Effector memory CD4-positive, alpha-beta T cell (primary cell): Measurements from ENCODE around the gene DRD1.

ENCODE experiments used
- DNase-seq, 3 donors: peaks; one replicate each; pipeline ENCODE4 v3.0.0-alpha.2; 2020
- H3K27ac ChIP-seq: 2 replicates; pipeline ENCODE4 v1.7.0; 2013; ENCODE audit warnings: mild to moderate bottlenecking, low read length, moderate library complexity; ENCODE audit not compliant: insufficient read depth, poor library complexity, severe bottlenecking
- H3K27me3 ChIP-seq: replicated peaks from 2 replicates; pipeline ENCODE4 v1.7.0; 2013; ENCODE audit warnings: mild to moderate bottlenecking, low read length; ENCODE audit not compliant: insufficient read depth, control insufficient read depth, poor library complexity, severe bottlenecking
- H3K36me3 ChIP-seq: 2 replicates; pipeline ENCODE4 v1.7.0; 2013; ENCODE audit warnings: mild to moderate bottlenecking, low read length, moderate library complexity; ENCODE audit not compliant: control insufficient read depth, insufficient read depth
- H3K4me1 ChIP-seq: 2 replicates; pipeline ENCODE4 v1.7.0; 2013; ENCODE audit warnings: low read length, mild to moderate bottlenecking; ENCODE audit not compliant: control insufficient read depth, insufficient read depth, poor library complexity, severe bottlenecking
- H3K4me3 ChIP-seq: 2 replicates; pipeline ENCODE4 v1.7.0; 2013; ENCODE audit warnings: low read length, low read depth, mild to moderate bottlenecking; ENCODE audit not compliant: insufficient read depth, poor library complexity, severe bottlenecking
- H3K9me3 ChIP-seq: 2 replicates; pipeline ENCODE4 v1.7.0; 2013; ENCODE audit warnings: mild to moderate bottlenecking, low read length, moderate library complexity; ENCODE audit not compliant: control insufficient read depth

Gene DRD1

DNA sequence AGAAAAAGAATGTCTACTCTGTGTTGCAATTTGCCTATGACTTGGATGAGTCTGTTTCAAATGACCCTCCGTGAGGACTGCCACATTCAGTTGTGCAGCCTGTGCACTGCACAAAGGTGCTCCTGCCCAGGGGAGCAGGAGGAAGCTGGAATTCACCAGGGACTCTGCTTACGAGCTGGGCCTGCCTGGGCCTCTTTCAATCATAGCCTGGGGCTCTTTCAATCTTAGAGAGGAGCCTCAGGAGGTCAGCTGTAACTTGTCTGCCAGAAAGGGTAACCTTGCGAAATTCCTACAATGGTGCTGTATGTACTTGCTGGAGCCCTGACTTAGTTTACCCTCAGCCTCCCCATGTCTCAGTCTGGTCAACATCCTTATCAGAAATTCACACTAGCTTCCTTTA lies 25.9 kb upstream of the DRD1 start:
- H3K27me3 ChIP-seq = no peaks in the 10 kb centered on the region
- H3K27ac ChIP-seq = no peak overlapping the region

GRCh38 chr5:175468892-175469291 lies 24.9 kb upstream of the DRD1 start:
- Histone ChIP-seq H3K27ac (no peak overlapping the region), H3K36me3 (no peaks in the 10 kb centered on the region)

More for the DNA sequence above, 25.9 kb upstream of the DRD1 start:
- H3K9me3 ChIP-seq = no peaks in the 10 kb centered on the region
- H3K4me3 ChIP-seq = no peak overlapping the region
- H3K4me1 ChIP-seq = peaks cover under 1% of the 10 kb centered on the region
- no peak for DNase-seq
- no peaks in the 10 kb centered on the region for H3K36me3 ChIP-seq

GRCh38 chr5:175467983-175468690 lies 24.2 kb upstream of the DRD1 start:
- no peak overlapping the region for H3K4me3 ChIP-seq
- no peaks in the 10 kb centered on the region for H3K36me3 ChIP-seq
- no peaks in the 10 kb centered on the region for H3K27me3 ChIP-seq
- no peak for DNase-seq
- H3K27ac ChIP-seq = no peak overlapping the region
- peaks cover 6% of the 10 kb centered on the region for H3K4me1 ChIP-seq
- H3K9me3 ChIP-seq = no peaks in the 10 kb centered on the region

More at GRCh38 chr5:175468892-175469291, 24.9 kb upstream of the DRD1 start:
- no peaks in the 10 kb centered on the region for H3K9me3 ChIP-seq
- peaks cover 6% of the 10 kb centered on the region for H3K4me1 ChIP-seq
- no peaks in the 10 kb centered on the region for H3K27me3 ChIP-seq
- DNase-seq = no peak
- no peak overlapping the region for H3K4me3 ChIP-seq

DNA sequence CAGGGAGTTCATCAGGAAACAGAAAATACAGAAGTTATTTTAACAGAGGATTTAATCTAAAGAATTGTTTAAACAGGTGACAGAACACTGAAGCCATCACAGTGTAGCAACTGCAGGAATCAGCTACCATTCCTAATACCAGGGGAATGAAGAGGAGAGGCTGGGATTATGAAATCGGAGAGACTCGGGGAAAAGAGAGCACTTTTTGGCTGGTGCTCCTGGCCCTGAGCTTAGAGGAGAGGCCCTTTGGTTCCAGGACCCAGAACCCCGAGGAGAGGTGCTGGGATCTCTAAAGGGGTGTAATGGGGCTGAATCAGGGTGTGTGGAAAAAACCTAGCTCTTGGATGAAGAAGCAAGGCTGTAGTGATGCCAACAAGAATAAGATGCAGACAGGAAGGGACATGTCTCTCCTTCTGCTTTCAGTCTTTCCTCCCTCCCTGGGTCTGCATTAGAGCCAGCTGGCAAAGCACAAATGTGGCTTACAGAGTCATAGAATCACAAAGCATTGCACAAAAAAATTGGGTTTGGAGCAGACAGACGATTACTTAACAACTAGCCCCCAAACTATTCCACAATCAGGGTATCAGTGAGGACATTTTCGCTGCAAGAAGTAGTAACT lies 22.8 kb upstream of the DRD1 start:
- H3K9me3 ChIP-seq = no peaks in the 10 kb centered on the region
- no peak for DNase-seq
- H3K4me3 ChIP-seq = no peak overlapping the region
- peaks cover 6% of the 10 kb centered on the region for H3K4me1 ChIP-seq
- H3K36me3 ChIP-seq = no peaks in the 10 kb centered on the region
- no peaks in the 10 kb centered on the region for H3K27me3 ChIP-seq
- H3K27ac ChIP-seq = no peak overlapping the region

DNA sequence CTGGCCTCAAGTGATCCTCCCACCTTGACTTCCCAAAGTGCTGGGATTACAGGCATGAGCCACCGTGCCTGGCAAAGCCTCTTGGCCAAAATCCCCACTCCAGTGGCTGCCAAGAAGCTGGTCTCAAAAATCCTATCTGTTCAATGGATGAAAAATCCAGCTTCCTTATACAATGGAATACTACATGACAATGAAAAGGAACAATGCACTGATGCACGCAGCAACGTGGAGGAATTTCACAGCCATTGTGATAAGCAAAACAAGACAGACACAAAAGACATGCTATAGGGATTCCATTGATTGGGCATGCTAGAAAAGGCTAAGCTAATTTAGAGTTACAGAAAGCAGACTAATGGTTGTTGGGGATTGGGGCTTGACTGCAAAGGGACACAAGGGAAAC lies 21.3 kb upstream of the DRD1 start:
- Histone ChIP-seq H3K4me3 (no peak overlapping the region), H3K36me3 (no peaks in the 10 kb centered on the region), H3K27me3 (no peaks in the 10 kb centered on the region), H3K9me3 (no peaks in the 10 kb centered on the region), H3K27ac (no peak overlapping the region), H3K4me1 (peaks cover 6% of the 10 kb centered on the region)
- no peak for DNase-seq

DNA sequence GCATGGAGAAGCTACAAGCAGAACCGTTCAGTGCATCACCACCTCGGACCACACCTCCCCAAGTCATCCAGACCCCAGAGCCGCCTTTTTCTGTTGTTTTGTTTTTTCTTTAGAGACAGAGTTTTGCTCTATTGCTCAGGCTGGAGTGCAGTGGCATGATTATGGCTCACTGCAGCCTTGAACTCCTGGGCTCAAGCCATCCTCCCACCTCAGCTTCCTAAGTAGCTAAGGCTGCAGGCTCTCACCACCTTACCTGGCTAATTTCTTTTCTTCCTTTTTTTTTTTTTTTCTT lies 20.9 kb upstream of the DRD1 start:
- H3K36me3 ChIP-seq = no peaks in the 10 kb centered on the region
- no peaks in the 10 kb centered on the region for H3K9me3 ChIP-seq
- no peak for DNase-seq
- H3K4me3 ChIP-seq = no peak overlapping the region
- no peaks in the 10 kb centered on the region for H3K27me3 ChIP-seq
- peaks cover 6% of the 10 kb centered on the region for H3K4me1 ChIP-seq
- H3K27ac ChIP-seq = no peak overlapping the region

- DNase-seq = peak in 2 of 3 donors; percentile 15 to 26
- Histone ChIP-seq H3K36me3 (no peaks in the 10 kb centered on the region), H3K27ac (no peak overlapping the region), H3K4me3 (no peak overlapping the region), H3K27me3 (no peaks in the 10 kb centered on the region), H3K4me1 (peaks cover 6% of the 10 kb centered on the region), H3K9me3 (no peaks in the 10 kb centered on the region)
These were observed 20.3 kb upstream of the DRD1 start for GRCh38 chr5:175464074-175464941.

- H3K27me3 ChIP-seq = no peaks in the 10 kb centered on the region
- peaks cover 6% of the 10 kb centered on the region for H3K4me1 ChIP-seq
- H3K36me3 ChIP-seq = no peaks in the 10 kb centered on the region
- H3K27ac ChIP-seq = no peak overlapping the region
- no peaks in the 10 kb centered on the region for H3K9me3 ChIP-seq
- no peak for DNase-seq
- no peak overlapping the region for H3K4me3 ChIP-seq
These were observed 19.7 kb upstream of the DRD1 start for GRCh38 chr5:175463641-175464040.

DNA sequence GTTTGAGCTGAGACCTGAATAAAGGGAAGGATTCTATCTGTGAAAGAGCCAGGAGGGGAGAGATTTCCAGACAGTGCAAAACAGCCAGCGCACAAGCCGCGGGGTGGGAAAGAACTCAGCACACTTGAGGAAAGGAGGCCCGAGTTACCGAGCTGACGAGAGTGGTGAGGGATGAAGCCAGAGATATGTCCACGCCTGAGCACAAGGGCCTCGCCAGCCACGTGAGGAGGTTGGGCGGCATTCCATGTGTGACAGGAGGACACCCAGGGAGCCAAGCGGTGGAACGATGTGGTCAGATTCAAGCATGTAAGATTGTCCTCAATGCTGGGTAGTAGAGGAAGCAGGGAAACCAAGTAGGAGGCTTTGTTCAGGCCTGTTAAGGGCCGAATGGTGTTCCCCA lies 17.4 kb upstream of the DRD1 start:
- Histone ChIP-seq H3K36me3 (no peaks in the 10 kb centered on the region), H3K27me3 (no peaks in the 10 kb centered on the region), H3K4me3 (no peak overlapping the region), H3K9me3 (no peaks in the 10 kb centered on the region), H3K27ac (no peak overlapping the region), H3K4me1 (peaks cover 6% of the 10 kb centered on the region)
- no peak for DNase-seq

DNA sequence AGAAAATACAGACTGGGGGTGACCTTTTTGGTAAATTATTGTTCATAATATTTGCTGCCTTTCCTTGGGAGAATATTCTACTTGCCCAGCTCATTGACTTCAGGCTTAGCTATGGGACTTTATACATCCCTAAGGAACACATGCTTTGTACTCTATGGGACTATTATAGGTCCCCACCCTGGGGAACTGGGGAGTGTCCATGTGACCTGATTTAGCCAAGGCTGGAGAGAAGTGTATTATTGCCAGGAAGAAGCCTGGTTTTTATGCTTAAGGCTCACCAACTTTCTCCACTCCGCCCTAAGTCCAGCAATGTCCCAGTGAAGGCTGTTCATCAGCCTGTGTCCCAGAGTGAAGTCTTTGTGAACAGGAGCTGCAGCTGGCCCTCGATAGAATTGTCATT lies 16.6 kb upstream of the DRD1 start:
- Histone ChIP-seq H3K36me3 (no peaks in the 10 kb centered on the region), H3K27ac (no peak overlapping the region), H3K4me1 (peaks cover 6% of the 10 kb centered on the region), H3K4me3 (no peak overlapping the region), H3K27me3 (no peaks in the 10 kb centered on the region), H3K9me3 (no peaks in the 10 kb centered on the region)
- DNase-seq = no peak
